H1 (cell line): ENCODE results near the gene OR12D3. TPM values are rescaled to one million over a fixed set of nuclear protein-coding genes. Genes with fewer than 3 reads are reported as not detected.

Source experiments
- CTCF ChIA-PET: fragments of 300-600 bp; sonication (Branson Sonifier 250); formaldehyde crosslinking; loops from one replicate; lab custom pipeline; 2021; ENCODE audit not compliant: partially characterized antibody; lab: Charles Lee
- POLR2A ChIA-PET: fragments of 300-600 bp; sonication (Branson Sonifier 250); formaldehyde crosslinking; loops from one replicate; lab custom pipeline; 2021; ENCODE audit warnings: inconsistent platforms; ENCODE audit not compliant: partially characterized antibody; lab: Charles Lee
- DNase-seq, 2 experiments: peaks; one replicate each; pipeline versions ENCODE4 v3.0.0 to v3.0.0-alpha.2; 2010 to 2022; ENCODE audit warnings: low spot score in 2 of 2, low read depth in 1 of 2, mixed read lengths in 1 of 2
- FAIRE-seq: peaks from 2 replicates; lab custom pipeline; 2011; peaks lifted over from hg19 to GRCh38; lab: Jason Lieb, UNC
- H2AFZ ChIP-seq: 2 replicates; pipeline ENCODE4 v1.8.1; 2012; ENCODE audit warnings: low read length, inconsistent platforms
- H2AK5ac ChIP-seq: 2 replicates; pipeline ENCODE4 v1.6.1; 2013; ENCODE audit warnings: low read depth, low read length
- H2BK120ac ChIP-seq: replicated peaks from 2 replicates; pipeline ENCODE3; 2013; ENCODE audit warnings: low read depth, low read length, inconsistent platforms
- H2BK12ac ChIP-seq: 2 replicates; pipeline ENCODE4 v1.6.1; 2013; ENCODE audit warnings: low read depth, low read length
- H2BK15ac ChIP-seq: 2 replicates; pipeline ENCODE4 v1.6.1; 2013; ENCODE audit warnings: low read length
- H2BK20ac ChIP-seq: 2 replicates; pipeline ENCODE4 v1.6.1; 2013; ENCODE audit warnings: low read length
- H2BK5ac ChIP-seq: 2 replicates; pipeline ENCODE4 v1.6.1; 2013; ENCODE audit warnings: low read depth, low read length
- H3K14ac ChIP-seq: 2 replicates; pipeline ENCODE4 v1.6.1; 2013; ENCODE audit warnings: inconsistent platforms; ENCODE audit not compliant: insufficient read length
- H3K18ac ChIP-seq: 2 replicates; pipeline ENCODE4 v1.6.1; 2013; ENCODE audit warnings: low read length; ENCODE audit errors: extremely low read depth
- H3K23ac ChIP-seq: 2 replicates; pipeline ENCODE4 v1.6.1; 2013; ENCODE audit warnings: inconsistent platforms; ENCODE audit not compliant: insufficient read length
- H3K23me2 ChIP-seq: 2 replicates; pipeline ENCODE4 v1.6.1; 2013; ENCODE audit warnings: low read depth, low read length
- H3K27ac ChIP-seq: 2 replicates; pipeline ENCODE4 v1.6.1; 2011; ENCODE audit warnings: low read depth, low read length, inconsistent platforms
- H3K27me3 ChIP-seq, 4 experiments: replicated peaks in 1 of 4; 1 replicate in 1 of 4; 2 replicates in 3 of 4; pipeline versions ENCODE4 v1.6.1 to v1.8.1; 2011 to 2013; ENCODE audit warnings: low read length in 3 of 4, mild to moderate bottlenecking in 3 of 4, inconsistent platforms in 2 of 4, mixed read lengths in 2 of 4, moderate library complexity in 1 of 4; ENCODE audit not compliant: control insufficient read depth in 3 of 4, insufficient read depth in 3 of 4; ENCODE audit errors: extremely low read depth in 1 of 4
- H3K36me3 ChIP-seq, 4 experiments: 2 replicates each; pipeline versions ENCODE4 v1.6.1 to v1.8.1; 2011 to 2013; ENCODE audit warnings: mild to moderate bottlenecking in 4 of 4, low read length in 3 of 4, moderate library complexity in 2 of 4, control low read depth in 1 of 4, inconsistent platforms in 1 of 4; ENCODE audit not compliant: insufficient read depth in 4 of 4, control insufficient read depth in 2 of 4
- H3K4ac ChIP-seq: replicated peaks from 2 replicates; pipeline ENCODE3; 2013; ENCODE audit warnings: low read length, low read depth, mixed read lengths, inconsistent platforms; ENCODE audit not compliant: insufficient read length
- H3K4me1 ChIP-seq, 4 experiments: replicated peaks in 1 of 4; 1 replicate in 1 of 4; 2 replicates in 3 of 4; pipeline versions ENCODE4 v1.6.1 to v1.8.1; 2011 to 2013; ENCODE audit warnings: low read length in 3 of 4, inconsistent platforms in 2 of 4, mixed read lengths in 1 of 4; ENCODE audit not compliant: insufficient read depth in 4 of 4, control insufficient read depth in 3 of 4
- H3K4me2 ChIP-seq, 2 experiments: 2 replicates each; pipeline versions ENCODE4 v1.6.1 to v1.8.1; 2011 to 2013; ENCODE audit warnings: low read depth in 2 of 2, low read length in 2 of 2, control low read depth in 1 of 2, inconsistent platforms in 1 of 2, mild to moderate bottlenecking in 1 of 2; ENCODE audit not compliant: insufficient read depth in 1 of 2
- H3K4me3 ChIP-seq, 4 experiments: fragments of 200-600, 300-600 bp in 1 of 4; sonication (generic), shearing (Covaris generic), sonication (Bioruptor Twin) in 1 of 4; 2 replicates each; pipeline versions ENCODE4 v1.5.1 to v1.8.1; 2011 to 2016; ENCODE audit warnings: low read length in 4 of 4, low read depth in 3 of 4, control low read depth in 2 of 4, inconsistent platforms in 2 of 4, mild to moderate bottlenecking in 2 of 4, mixed read lengths in 1 of 4, moderate library complexity in 1 of 4; ENCODE audit not compliant: insufficient read depth in 2 of 4; ENCODE audit errors: extremely low read depth in 1 of 4
- H3K56ac ChIP-seq: replicated peaks from 2 replicates; pipeline ENCODE3; 2013; ENCODE audit warnings: low read depth, mild to moderate bottlenecking, mixed read lengths, low read length, inconsistent platforms; ENCODE audit not compliant: insufficient read length
- H3K79me1 ChIP-seq: 2 replicates; pipeline ENCODE4 v1.6.1; 2013; ENCODE audit warnings: low read depth, low read length, control low read depth
- H3K79me2 ChIP-seq, 2 experiments: 2 replicates each; pipeline versions ENCODE4 v1.6.1 to v1.8.1; 2012 to 2013; ENCODE audit warnings: low read length in 2 of 2, mild to moderate bottlenecking in 2 of 2, inconsistent platforms in 1 of 2; ENCODE audit not compliant: insufficient read depth in 2 of 2, control insufficient read depth in 1 of 2
- H3K9ac ChIP-seq, 4 experiments: replicated peaks in 1 of 4; 1 replicate in 1 of 4; 2 replicates in 3 of 4; pipeline versions ENCODE4 v1.6.1 to v1.8.1; 2011 to 2013; ENCODE audit warnings: low read depth in 3 of 4, low read length in 3 of 4, control low read depth in 2 of 4, mild to moderate bottlenecking in 2 of 4, moderate library complexity in 2 of 4, inconsistent platforms in 1 of 4; ENCODE audit errors: extremely low read depth in 1 of 4
- H3K9me3 ChIP-seq, 2 experiments: 2 replicates each; pipeline versions ENCODE4 v1.6.1 to v1.8.1; 2012 to 2013; ENCODE audit warnings: mild to moderate bottlenecking in 2 of 2, moderate library complexity in 2 of 2, control low read depth in 1 of 2, inconsistent platforms in 1 of 2, low read depth in 1 of 2, low read length in 1 of 2, mixed read lengths in 1 of 2; ENCODE audit not compliant: insufficient read depth in 2 of 2
- H4K20me1 ChIP-seq, 2 experiments: replicated peaks in 1 of 2; 2 replicates each; pipeline versions ENCODE3 to v1.8.1; 2011 to 2013; ENCODE audit warnings: inconsistent platforms in 2 of 2, low read length in 2 of 2, mild to moderate bottlenecking in 1 of 2; ENCODE audit not compliant: insufficient read depth in 2 of 2, control insufficient read depth in 1 of 2
- H4K5ac ChIP-seq: 2 replicates; pipeline ENCODE4 v1.6.1; 2013; ENCODE audit warnings: low read length, low read depth, mixed read lengths, inconsistent platforms; ENCODE audit not compliant: insufficient read length
- H4K8ac ChIP-seq: 2 replicates; pipeline ENCODE4 v1.8.0; 2013; ENCODE audit warnings: mild to moderate bottlenecking, moderate library complexity, low read length, inconsistent platforms; ENCODE audit not compliant: insufficient read depth; ENCODE audit errors: extremely low read depth
- H4K91ac ChIP-seq: replicated peaks from 2 replicates; pipeline ENCODE3; 2013; ENCODE audit warnings: low read length, mixed read lengths, inconsistent platforms; ENCODE audit not compliant: insufficient read length
- ASH2L ChIP-seq: fragments of 200-600, 300-600 bp; sonication (generic); IDR thresholded peaks from one replicate; pipeline ENCODE4 v1.7.1; 2017; ENCODE audit warnings: low read length
- BACH1 ChIP-seq: IDR thresholded peaks from 2 replicates; pipeline ENCODE4 v1.6.1; 2012; ENCODE audit warnings: low read length, improper control_type of control experiment
- CREB1 ChIP-seq: IDR thresholded peaks from 2 replicates; pipeline ENCODE4 v1.6.1; 2012; ENCODE audit warnings: inconsistent platforms
- CTBP2 ChIP-seq: IDR thresholded peaks from 2 replicates; pipeline ENCODE4 v1.7.0; 2011; ENCODE audit warnings: borderline replicate concordance, mild to moderate bottlenecking, moderate library complexity, mixed read lengths, low read length; ENCODE audit not compliant: insufficient read depth, insufficient read length
- GABPA ChIP-seq: IDR thresholded peaks from 2 replicates; pipeline ENCODE4 v1.6.1; 2011; ENCODE audit warnings: mild to moderate bottlenecking, low read length, moderate library complexity, borderline replicate concordance; ENCODE audit not compliant: insufficient read depth
- JUND ChIP-seq: IDR thresholded peaks from 2 replicates; pipeline ENCODE4 v1.6.1; 2011; ENCODE audit warnings: mild to moderate bottlenecking, improper control_type of control experiment, low read length
- MAFK ChIP-seq: IDR thresholded peaks from 2 replicates; pipeline ENCODE4 v1.6.1; 2012; ENCODE audit warnings: low read depth, mild to moderate bottlenecking, improper control_type of control experiment, low read length
- NRF1 ChIP-seq: IDR thresholded peaks from 2 replicates; pipeline ENCODE4 v1.6.1; 2011; ENCODE audit warnings: mild to moderate bottlenecking, low read depth, low read length, improper control_type of control experiment
- RBBP5 ChIP-seq: IDR thresholded peaks from 2 replicates; pipeline ENCODE4 v1.7.1; 2012; ENCODE audit warnings: low read depth, mild to moderate bottlenecking, inconsistent platforms, low read length, moderate library complexity, borderline replicate concordance
- SP1 ChIP-seq: IDR thresholded peaks from 2 replicates; pipeline ENCODE4 v1.6.1; 2011; ENCODE audit warnings: low read depth, low read length
- SRF ChIP-seq: IDR thresholded peaks from 2 replicates; pipeline ENCODE4 v1.6.1; 2011; ENCODE audit warnings: mild to moderate bottlenecking, low read depth, low read length, moderate library complexity
- SUZ12 ChIP-seq: fragments of 200-600 bp; sonication (generic); IDR thresholded peaks from 2 replicates; pipeline ENCODE4 v1.6.1; 2012; ENCODE audit warnings: mild to moderate bottlenecking, inconsistent platforms, low read length, moderate library complexity, mixed read lengths
- USF2 ChIP-seq: IDR thresholded peaks from 2 replicates; pipeline ENCODE4 v1.6.1; 2011; ENCODE audit warnings: low read length, improper control_type of control experiment
- WGBS, 2 experiments: shearing (Covaris generic) in 1 of 2; methylation state at CpG; one replicate each; pipeline versions ENCODE4 v1.1.6 to v1.1.7; 2013 to 2015; ENCODE audit warnings: low lambda C conversion rate in 2 of 2, mixed read lengths in 2 of 2, inconsistent platforms in 1 of 2, low coverage in 1 of 2, missing lambda C conversion rate in 1 of 2; ENCODE audit not compliant: insufficient replicate concordance in 2 of 2, insufficient coverage in 1 of 2, insufficient read length in 1 of 2; ENCODE audit errors: extremely low coverage in 1 of 2, missing lambda C conversion rate in 1 of 2; 5-methylcytosine and 5-hydroxymethylcytosine counted together
- polyA plus RNA-seq, 7 experiments: library from polyadenylated mRNA; depleted of rRNA in 3 of 7; stranded (reverse) in 5 of 7; unstranded in 2 of 7; fragments of >200 nt in 5 of 7; fragments of 200-250 nt in 2 of 7; gene quantifications; 1 replicate in 5 of 7; 2 replicates in 1 of 7; 4 replicates in 1 of 7; pipeline versions ENCODE4 v1.2.1 to v1.2.3, GENCODE V29; 2011 to 2013; ENCODE audit warnings: missing spikeins in 2 of 7, mixed read lengths in 2 of 7
- total RNA-seq: library from RNA; stranded (reverse); fragmentation: NEBNext Ultra II Directional; extraction: Animal tissue kit (Norgen Biotek cat#: 25700); gene quantifications from 2 replicates; pipeline ENCODE4 v1.2.1, GENCODE V29; 2021

Gene OR12D3
- total and polyA plus RNA-seq, 2 of the 8 experiments (the other 6 are each of a cell fraction or from before 2014, with no cell fraction given): not detected

- Histone ChIP-seq H2BK5ac (no peak overlapping the region), H3K4me2 (no peak overlapping the region), H3K27ac (no peak overlapping the region), H3K4me3 (no peak overlapping the region), H3K23me2 (no peaks in the 10 kb centered on the region), H2BK15ac (no peak overlapping the region), H3K4me1 (no peaks in the 10 kb centered on the region), H3K14ac (no peak overlapping the region), H4K91ac (no peak overlapping the region), H2BK12ac (no peak overlapping the region), H4K8ac (no peak overlapping the region), H3K4ac (no peak overlapping the region), H4K5ac (no peak overlapping the region), H3K56ac (no peak overlapping the region), H3K79me2 (no peaks in the 10 kb centered on the region), H2AK5ac (no peak overlapping the region), H3K18ac (no peak overlapping the region), H3K23ac (no peak overlapping the region), H2AFZ (no peak overlapping the region), H3K27me3 (no peaks in the 10 kb centered on the region), H2BK20ac (no peak overlapping the region), H2BK120ac (no peak overlapping the region), H3K9me3 (no peaks in the 10 kb centered on the region), H3K9ac (no peak overlapping the region), H3K79me1 (no peaks in the 10 kb centered on the region), H4K20me1 (no peaks in the 10 kb centered on the region), H3K36me3 (no peaks in the 10 kb centered on the region)
- no peak for FAIRE-seq
- no peak for DNase-seq
- TF ChIP-seq SUZ12 (no peak), JUND (no peak), NRF1 (no peak), SP1 (no peak), GABPA (no peak), MAFK (no peak), BACH1 (no peak), CTBP2 (no peak), ASH2L (no peak), CREB1 (no peak), RBBP5 (no peak), SRF (no peak), USF2 (no peak)
- ChIA-PET POLR2A (no interaction called here), CTCF (no interaction called here)
- WGBS, 2 experiments: 89% methylated on average over 2 of the region's 2 CpGs; no CpG with 5 or more reads in 1 of the 2 experiments
Observed at GRCh38 chr6:29336269-29336668, 38.8 kb downstream of the OR12D3 start.
